ENCODE results near the gene RNF150.

The RNF150 gene

GRCh38 chr4:140930011-140930410 lies 203.3 kb downstream of the RNF150 start:
- no peak for DNase-seq (ENCODE audit: extremely low read depth in 1 of 2, low read depth in 1 of 2)

DNA sequence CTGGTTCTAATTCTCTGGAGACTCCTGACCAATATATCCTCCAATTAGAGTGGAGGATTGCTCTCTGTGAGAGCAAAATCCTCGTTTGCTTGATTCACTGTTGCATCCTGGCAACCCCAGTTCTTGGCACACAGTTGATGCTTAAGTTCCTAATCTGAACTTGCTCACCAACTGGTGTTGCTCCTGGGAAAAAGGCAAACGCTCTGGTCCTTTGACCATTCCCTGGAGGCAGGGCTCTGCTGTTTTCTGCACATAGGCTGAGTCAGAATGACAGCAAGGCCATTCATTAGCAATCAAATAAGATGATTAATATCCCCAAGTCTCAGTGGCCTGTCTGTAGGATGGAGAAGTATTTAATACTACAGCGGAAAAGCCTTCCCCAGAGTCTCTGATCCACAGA lies 204.4 kb downstream of the RNF150 start:
- DNase-seq (ENCODE audit: extremely low read depth in 1 of 2, low read depth in 1 of 2), result no peak

DNA sequence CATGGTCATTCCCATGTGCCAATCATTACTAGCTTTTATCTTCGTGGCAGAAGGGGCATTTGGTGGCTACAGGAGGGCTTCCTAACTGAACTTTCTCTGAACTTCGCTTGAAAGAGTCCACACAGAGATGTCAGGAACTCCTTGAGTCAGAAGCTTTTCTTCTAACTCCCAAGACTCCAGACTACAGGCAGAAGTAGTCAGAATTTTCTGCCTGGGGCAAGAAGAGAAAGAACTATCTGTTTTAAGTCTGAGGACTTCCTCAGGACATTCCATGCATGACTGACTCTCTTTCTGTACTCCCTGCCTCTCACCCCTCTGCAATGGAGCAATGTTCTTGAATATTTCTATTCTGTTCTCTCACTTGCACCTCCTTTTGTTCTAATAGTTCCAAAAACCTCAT lies 206.6 kb downstream of the RNF150 start:
- DNase-seq (ENCODE audit: extremely low read depth in 1 of 2, low read depth in 1 of 2), result no peak

GRCh38 chr4:140925417-140925816 lies 207.9 kb downstream of the RNF150 start:
- DNase-seq (ENCODE audit: extremely low read depth in 1 of 2, low read depth in 1 of 2), result no peak

- DNase-seq (ENCODE audit: extremely low read depth in 1 of 2, low read depth in 1 of 2), result no peak
These were observed 208.4 kb downstream of the RNF150 start for GRCh38 chr4:140924761-140925392.

DNA sequence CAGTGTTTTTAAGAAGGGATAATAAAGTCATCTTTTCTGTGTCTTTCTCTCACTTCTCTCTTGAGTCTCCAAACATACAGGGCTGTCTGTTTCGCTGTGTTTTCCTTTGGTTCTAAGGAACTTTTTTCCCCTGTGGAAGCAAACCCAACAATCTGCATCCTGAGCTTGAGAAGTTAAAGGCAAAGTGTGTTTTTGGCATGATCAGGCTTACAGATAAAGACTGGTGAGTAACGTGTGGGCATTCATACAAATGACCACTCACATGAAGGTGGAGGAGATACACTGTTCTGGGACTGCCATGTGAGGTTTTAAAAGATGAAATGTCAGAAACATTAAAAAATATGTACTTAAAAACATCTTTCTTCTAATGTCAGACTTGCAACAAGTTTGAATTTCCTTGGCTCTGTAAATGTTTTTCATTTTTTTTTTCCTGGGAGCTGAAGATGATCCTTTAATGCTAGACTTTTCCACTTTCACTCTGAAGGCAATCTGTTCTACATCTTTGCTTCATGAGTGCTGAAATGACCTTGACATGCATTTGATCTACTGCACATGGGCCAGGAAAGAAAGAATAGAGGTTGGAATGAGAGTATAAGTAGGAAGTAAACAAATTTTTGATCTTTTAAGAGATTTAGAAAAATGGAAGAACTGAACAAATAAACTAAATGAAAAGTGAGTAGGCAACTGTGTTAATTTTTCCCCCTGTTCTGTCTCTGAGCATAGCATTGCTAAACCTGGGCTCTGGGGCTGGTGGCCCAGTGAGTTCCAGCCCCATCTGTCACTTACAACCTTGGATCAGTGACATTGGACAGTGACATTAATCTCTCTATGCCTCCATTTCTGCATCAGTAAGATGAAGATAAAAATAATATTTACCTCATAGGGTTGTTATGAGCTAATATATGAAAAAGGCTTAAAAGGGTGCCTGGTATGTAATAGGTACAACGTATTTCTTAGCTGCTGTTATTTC lies 226.0 kb downstream of the RNF150 start:
- no peak for DNase-seq (ENCODE audit: extremely low read depth in 1 of 2, low read depth in 1 of 2)

- DNase-seq (ENCODE audit: extremely low read depth in 1 of 2, low read depth in 1 of 2), result no peak
These were observed 228.4 kb downstream of the RNF150 start for GRCh38 chr4:140904904-140905303.

- no peak for DNase-seq (ENCODE audit: extremely low read depth in 1 of 2, low read depth in 1 of 2)
These were observed 229.5 kb downstream of the RNF150 start for GRCh38 chr4:140903522-140904475.

GRCh38 chr4:140901736-140902336 lies 231.4 kb downstream of the RNF150 start:
- no peak for DNase-seq (ENCODE audit: extremely low read depth in 1 of 2, low read depth in 1 of 2)

DNA sequence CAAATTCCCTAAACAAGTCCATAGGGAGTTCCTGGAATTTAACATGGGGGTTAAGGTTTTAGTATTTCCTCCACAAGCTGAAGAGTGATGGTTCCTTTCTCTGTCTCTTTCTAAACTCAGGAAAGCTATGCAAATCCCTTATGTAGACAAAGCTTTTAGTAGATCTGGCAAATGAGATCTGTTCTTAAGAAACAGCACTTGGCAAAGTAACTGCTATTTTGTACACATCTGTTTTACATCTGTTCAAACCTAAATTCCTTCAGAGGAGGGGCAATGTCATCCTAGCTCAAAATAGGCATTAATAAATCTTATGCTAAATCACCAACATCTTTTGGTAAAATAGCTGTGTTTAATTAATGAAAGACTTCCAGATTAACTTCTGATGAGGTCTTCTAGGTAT lies 239.3 kb downstream of the RNF150 start:
- DNase-seq (ENCODE audit: extremely low read depth in 1 of 2, low read depth in 1 of 2), result no peak

GRCh38 chr4:140888054-140888453 lies 245.2 kb downstream of the RNF150 start:
- no peak for DNase-seq (ENCODE audit: extremely low read depth in 1 of 2, low read depth in 1 of 2)

GRCh38 chr4:140887467-140887866 lies 245.8 kb downstream of the RNF150 start:
- DNase-seq (ENCODE audit: extremely low read depth in 1 of 2, low read depth in 1 of 2), result no peak

- DNase-seq (ENCODE audit: extremely low read depth in 1 of 2, low read depth in 1 of 2), result no peak
These were observed 248.7 kb downstream of the RNF150 start for GRCh38 chr4:140884431-140885058.

GRCh38 chr4:140877781-140878180 lies 255.5 kb downstream of the RNF150 start:
- DNase-seq (ENCODE audit: extremely low read depth in 1 of 2, low read depth in 1 of 2), result no peak

DNA sequence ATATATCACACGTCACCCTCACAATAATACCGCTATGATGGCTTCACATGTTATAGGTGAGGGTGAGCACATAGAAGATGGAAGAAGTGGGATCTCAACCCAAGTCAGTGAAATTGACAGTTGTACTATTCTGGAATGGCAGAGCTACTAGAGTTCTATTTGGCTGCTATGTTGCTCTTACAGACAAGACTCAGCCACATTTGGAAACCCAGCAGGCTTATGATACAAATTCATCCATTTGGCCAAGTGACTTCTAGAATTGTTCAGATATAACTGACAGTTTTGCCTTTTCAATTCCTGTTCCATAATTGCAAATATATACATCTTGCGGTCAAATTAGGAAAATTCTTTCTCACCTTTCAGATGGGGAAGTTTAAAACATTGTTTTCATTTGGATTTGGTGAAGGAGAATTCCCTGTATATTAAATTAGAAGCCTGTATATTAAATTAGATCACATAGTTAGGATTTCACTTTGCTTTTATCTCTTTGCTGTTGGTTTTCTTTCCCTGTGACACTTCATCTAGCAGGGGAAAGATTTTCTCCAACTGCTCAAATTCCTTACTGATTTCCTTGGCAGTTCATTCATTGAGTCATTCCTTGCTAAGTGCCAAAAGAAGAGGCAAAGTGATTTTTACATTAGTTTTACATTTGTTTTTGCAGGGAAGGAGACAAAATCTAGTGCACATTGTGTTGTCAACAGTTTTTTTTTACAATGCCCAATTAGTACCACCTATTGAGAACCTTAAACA lies 256.5 kb downstream of the RNF150 start:
- no peak for DNase-seq (ENCODE audit: extremely low read depth in 1 of 2, low read depth in 1 of 2)

DNA sequence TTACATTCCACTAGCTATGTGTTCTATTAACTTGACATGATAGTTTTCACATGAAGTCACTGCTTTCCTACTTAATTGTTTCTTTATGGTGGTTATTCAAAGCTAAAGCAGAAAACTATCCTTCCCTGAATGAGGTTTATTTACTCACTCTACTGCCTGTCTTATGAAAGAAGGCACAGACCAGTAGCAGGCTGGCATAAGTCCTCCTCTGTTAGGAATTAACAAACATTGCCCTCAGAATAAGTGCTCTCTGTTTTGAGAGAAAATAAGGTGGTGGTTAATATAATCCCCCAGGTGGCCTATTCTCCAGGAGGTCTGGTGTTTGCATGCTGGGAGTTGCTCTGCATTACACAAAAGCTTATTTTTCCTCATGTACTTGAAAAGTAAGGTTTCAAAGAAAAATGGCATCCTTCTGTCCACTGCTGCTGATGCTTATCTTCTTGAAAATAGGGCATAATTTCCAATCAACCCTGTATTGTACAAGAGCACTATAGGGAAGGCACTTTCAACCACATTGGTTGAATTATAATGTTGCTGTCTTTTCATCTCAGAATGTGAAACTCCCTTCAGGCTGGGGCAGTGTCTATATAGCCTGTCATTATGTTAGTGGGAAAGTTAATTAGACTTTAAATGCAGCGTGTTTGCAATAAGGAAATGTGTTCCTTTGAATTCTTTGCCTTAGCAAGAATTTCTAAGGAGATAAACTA lies 257.4 kb downstream of the RNF150 start:
- no peak for DNase-seq (ENCODE audit: extremely low read depth in 1 of 2, low read depth in 1 of 2)

DNA sequence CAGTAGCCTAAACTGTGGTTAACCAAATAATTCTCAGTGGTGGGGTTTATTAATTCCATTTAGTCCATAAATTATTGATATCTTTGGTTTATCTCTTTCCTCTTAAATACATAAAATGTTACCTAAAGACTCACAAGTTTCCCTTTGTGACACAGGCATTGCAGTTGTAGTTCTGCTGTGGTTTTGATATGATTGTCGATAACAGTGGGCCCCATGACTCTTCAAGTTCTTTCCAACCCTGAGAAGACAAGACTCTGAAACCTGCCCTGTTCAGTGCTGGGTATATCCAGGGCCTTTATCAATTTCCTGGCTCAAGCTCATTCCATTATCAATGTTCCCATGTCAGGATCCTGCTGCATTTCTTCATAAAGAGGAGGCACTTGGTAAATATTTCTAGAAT lies 259.2 kb downstream of the RNF150 start:
- DNase-seq (ENCODE audit: extremely low read depth in 1 of 2, low read depth in 1 of 2), result no peak

- DNase-seq (ENCODE audit: extremely low read depth in 1 of 2, low read depth in 1 of 2), result no peak
These were observed 261.9 kb downstream of the RNF150 start for GRCh38 chr4:140871368-140871767.

DNA sequence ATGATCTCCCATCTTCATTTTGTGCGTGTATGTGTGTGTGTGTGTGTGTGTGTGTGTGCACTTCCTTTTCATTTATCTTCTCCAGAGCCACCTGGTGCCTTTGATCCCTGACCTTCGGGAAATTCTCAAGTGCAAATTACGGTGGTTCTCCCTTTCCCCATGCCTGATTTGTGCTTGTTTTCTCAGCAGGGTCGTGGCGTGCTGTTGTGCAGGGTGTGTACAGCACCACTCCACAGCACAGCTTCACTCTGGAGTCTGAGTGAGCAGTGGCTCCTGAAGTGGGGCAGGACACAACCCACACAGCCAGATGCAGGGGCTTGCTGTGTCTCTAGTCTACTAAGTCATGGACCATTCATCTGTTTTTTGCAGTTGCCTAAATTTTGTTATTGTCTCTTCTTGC lies 262.8 kb downstream of the RNF150 start:
- DNase-seq (ENCODE audit: extremely low read depth in 1 of 2, low read depth in 1 of 2), result no peak
